Testis (tissue), 2 donors: ENCODE results near the gene EPHB4.

Experiments
- CTCF ChIP-seq, 3 experiments: fragments of 450-650 bp in 2 of 3; fragments of 200-600 bp in 1 of 3; sonication (generic) in 1 of 3; IDR thresholded peaks; one replicate each; pipeline ENCODE4 v1.5.1; 2016 to 2019; ENCODE audit warnings: antibody characterized with exemption in 3 of 3, mild to moderate bottlenecking in 2 of 3, moderate library complexity in 1 of 3
- POLR2A ChIP-seq: fragments of 450-650 bp; IDR thresholded peaks from one replicate; pipeline ENCODE4 v1.6.1; 2017; ENCODE audit warnings: antibody characterized with exemption, mild to moderate bottlenecking, moderate library complexity

- no peak for TF ChIP-seq POLR2A
- no peak for TF ChIP-seq CTCF (IDR thresholded peaks at IDR 0.05)
These were observed 9.4 kb upstream of the EPHB4 start for GRCh38 chr7:100836812-100837098.
